GM12878 (cell line): Measurements from ENCODE around the gene IRS2.

ENCODE experiments used
- CHD4 ChIP-seq: fragments of 200-600 bp; sonication (generic); IDR thresholded peaks from 2 replicates; pipeline ENCODE4 v1.6.1; 2016; ENCODE audit warnings: mild to moderate bottlenecking
- EZH2 ChIP-seq: IDR thresholded peaks from 2 replicates; pipeline ENCODE4 v1.6.1; 2012; ENCODE audit warnings: low read depth, mild to moderate bottlenecking, control low read depth, inconsistent platforms, low read length, borderline replicate concordance; ENCODE audit not compliant: control insufficient read depth
- POLR2AphosphoS2 ChIP-seq: IDR thresholded peaks from 2 replicates; pipeline ENCODE4 v1.6.1; 2011; ENCODE audit warnings: low read depth, mild to moderate bottlenecking, low read length, improper control_type of control experiment, moderate library complexity
- SIN3A ChIP-seq: IDR thresholded peaks from 2 replicates; pipeline ENCODE4 v1.6.1; 2012; ENCODE audit warnings: low read depth, low read length, improper control_type of control experiment
- TF ChIP-seq, protein P1 (sequence below), 3 experiments: IDR thresholded peaks in 2 of 3; conservative IDR thresholded peaks in 1 of 3; 2 replicates each; pipeline ENCODE4 v1.5.1; 2011; ENCODE audit warnings: low read depth in 3 of 3, low read length in 3 of 3, mild to moderate bottlenecking in 3 of 3, control low read depth in 2 of 3, moderate library complexity in 2 of 3, inconsistent platforms in 1 of 3, mixed read lengths in 1 of 3; ENCODE audit not compliant: control insufficient read depth in 2 of 3, insufficient read depth in 1 of 3; ENCODE audit errors: extremely low read depth in 1 of 3
- TF ChIP-seq, protein P2 (sequence below): IDR thresholded peaks from 2 replicates; pipeline ENCODE4 v1.6.1; 2011; ENCODE audit warnings: low read depth, mild to moderate bottlenecking, low read length, moderate library complexity, borderline replicate concordance; ENCODE audit errors: extremely low read depth

DNA sequence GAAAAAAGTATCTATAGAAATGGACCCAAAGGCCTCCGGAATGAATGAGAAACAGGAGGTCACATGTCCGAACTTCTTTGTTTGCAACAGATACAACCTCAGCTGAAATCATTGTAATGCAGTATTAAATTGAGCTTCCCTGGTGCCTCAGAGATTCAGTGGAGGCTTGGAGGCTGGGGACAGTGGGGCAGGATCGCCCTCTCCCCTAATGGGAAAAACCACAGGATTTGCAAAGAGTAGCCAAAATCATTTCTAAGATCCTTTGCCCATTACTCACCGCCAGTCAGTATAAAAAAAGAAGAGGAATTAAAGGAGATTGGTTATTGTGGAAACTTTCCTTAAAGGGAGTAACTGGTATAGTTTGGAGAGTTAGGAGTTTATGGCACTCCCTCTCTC, 30.4 kb upstream of the IRS2 start:
- TF ChIP-seq SIN3A: no peak
- TF ChIP-seq, protein P1, sequence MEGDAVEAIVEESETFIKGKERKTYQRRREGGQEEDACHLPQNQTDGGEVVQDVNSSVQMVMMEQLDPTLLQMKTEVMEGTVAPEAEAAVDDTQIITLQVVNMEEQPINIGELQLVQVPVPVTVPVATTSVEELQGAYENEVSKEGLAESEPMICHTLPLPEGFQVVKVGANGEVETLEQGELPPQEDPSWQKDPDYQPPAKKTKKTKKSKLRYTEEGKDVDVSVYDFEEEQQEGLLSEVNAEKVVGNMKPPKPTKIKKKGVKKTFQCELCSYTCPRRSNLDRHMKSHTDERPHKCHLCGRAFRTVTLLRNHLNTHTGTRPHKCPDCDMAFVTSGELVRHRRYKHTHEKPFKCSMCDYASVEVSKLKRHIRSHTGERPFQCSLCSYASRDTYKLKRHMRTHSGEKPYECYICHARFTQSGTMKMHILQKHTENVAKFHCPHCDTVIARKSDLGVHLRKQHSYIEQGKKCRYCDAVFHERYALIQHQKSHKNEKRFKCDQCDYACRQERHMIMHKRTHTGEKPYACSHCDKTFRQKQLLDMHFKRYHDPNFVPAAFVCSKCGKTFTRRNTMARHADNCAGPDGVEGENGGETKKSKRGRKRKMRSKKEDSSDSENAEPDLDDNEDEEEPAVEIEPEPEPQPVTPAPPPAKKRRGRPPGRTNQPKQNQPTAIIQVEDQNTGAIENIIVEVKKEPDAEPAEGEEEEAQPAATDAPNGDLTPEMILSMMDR (IDR thresholded peaks at IDR 0.05 in 2 of 3, conservative IDR thresholded peaks at IDR 0.05 in 1 of 3; ENCODE audit: control insufficient read depth in 2 of 3, extremely low read depth in 1 of 3, insufficient read depth in 1 of 3, low read depth in 3 of 3, low read length in 3 of 3): no peak
- no peak for TF ChIP-seq EZH2
- TF ChIP-seq CHD4: no peak
- TF ChIP-seq POLR2AphosphoS2: no peak
- TF ChIP-seq, protein P2, sequence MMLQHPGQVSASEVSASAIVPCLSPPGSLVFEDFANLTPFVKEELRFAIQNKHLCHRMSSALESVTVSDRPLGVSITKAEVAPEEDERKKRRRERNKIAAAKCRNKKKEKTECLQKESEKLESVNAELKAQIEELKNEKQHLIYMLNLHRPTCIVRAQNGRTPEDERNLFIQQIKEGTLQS: no peak
